Neural crest cell (in vitro differentiated cells): ENCODE results near the gene MTG1. TPM values are rescaled to one million over a fixed set of nuclear protein-coding genes. Genes with fewer than 3 reads are reported as not detected.
A peak's percentile ranks its signal among the peaks of the same experiment; 100 is the strongest.

Experiments used
- DNase-seq: peaks from one replicate; pipeline ENCODE4 v3.0.0; 2021; ENCODE audit warnings: low read depth, mixed read lengths, low spot score
- H3K27ac Mint-ChIP-seq: one replicate; pipeline ENCODE4 v1.8.0; 2021; ENCODE audit warnings: mild to moderate bottlenecking, mixed read lengths; ENCODE audit not compliant: unreplicated experiment
- H3K27me3 Mint-ChIP-seq: 2 replicates; pipeline ENCODE4 v1.8.0; 2021; ENCODE audit warnings: low read depth, mild to moderate bottlenecking, mixed read lengths
- H3K36me3 Mint-ChIP-seq: 2 replicates; pipeline ENCODE4 v1.8.0; 2021; ENCODE audit warnings: low read depth, mild to moderate bottlenecking, mixed read lengths
- H3K4me1 Mint-ChIP-seq: 2 replicates; pipeline ENCODE4 v1.8.0; 2021; ENCODE audit warnings: mixed read lengths
- H3K4me3 Mint-ChIP-seq: one replicate; pipeline ENCODE4 v1.8.0; 2021; ENCODE audit warnings: mild to moderate bottlenecking, mixed read lengths
- H3K9me3 Mint-ChIP-seq: 2 replicates; pipeline ENCODE4 v1.8.0; 2021; ENCODE audit warnings: mixed read lengths
- total RNA-seq: library from RNA; stranded (reverse); gene quantifications from 2 replicates; pipeline ENCODE4 v1.2.1, GENCODE V29; 2021
- TF ChIP-seq, protein P1 (sequence below): fragments of 200-600 bp; sonication (generic); conservative IDR thresholded peaks from 2 replicates; pipeline ENCODE4 v1.5.0; 2021; ENCODE audit warnings: antibody characterized with exemption, mild to moderate bottlenecking

Gene MTG1
- total RNA-seq, 1 donor from 2014 or later = 104 TPM

DNA sequence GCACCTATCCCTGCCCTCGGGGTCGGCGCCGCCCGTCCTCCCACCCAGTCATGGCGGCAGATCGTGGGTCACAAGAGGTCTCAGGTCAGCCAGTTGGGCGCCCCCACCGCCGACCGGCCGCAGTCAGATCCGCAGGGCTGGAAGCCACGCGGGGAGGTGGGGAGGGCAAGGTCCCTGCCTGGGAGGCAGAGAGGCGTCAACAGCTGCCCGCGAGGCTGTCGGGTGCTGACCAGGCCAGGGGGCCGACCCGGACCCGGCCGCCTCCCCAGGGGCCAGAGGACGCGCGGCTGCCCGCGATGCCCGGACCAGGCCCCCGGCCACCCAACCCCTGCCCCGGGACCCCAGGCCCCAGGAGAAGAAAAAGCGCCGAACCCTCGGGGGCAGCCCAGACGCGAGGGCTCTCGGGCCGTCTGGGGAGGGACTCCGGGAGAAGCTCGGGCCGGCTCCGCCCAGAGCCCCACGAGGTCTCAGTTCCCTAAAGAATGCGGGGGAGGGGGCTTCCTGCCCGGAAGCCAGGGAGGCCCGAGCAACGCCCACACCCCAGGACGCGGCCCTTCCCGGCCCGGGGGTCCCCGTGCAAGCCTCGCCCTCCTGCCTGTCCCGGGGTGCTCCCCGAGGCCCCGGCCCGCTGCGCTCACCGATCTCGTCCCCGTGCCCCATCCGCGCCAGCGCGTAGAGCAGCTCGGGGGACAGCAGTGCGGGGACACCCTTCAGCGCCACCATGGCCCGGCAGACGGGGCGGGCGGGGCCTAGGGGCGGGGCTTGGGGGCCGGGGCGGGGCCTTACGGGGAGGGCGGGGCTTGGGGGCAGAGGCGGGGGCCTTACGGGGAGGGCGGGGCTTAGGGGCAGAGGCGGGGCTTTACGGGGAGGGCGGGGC is 36.4 kb upstream of the MTG1 start, which contains the start of gene FUOM:
TSS of gene FUOM (minus strand) at position 735 of the 877 bp plus-strand sequence. CDS start at position 723, 12 bp downstream.
- Mint-ChIP-seq H3K4me1 (no peaks in the 10 kb centered on the region), H3K36me3 (peaks cover 10% of the 10 kb centered on the region), H3K4me3 (peak within 1 kb of the TSS; percentile 77), H3K9me3 (no peaks in the 10 kb centered on the region), H3K27me3 (no peaks in the 10 kb centered on the region), H3K27ac (no peak within 1 kb of the TSS)
- TF ChIP-seq, protein P1, sequence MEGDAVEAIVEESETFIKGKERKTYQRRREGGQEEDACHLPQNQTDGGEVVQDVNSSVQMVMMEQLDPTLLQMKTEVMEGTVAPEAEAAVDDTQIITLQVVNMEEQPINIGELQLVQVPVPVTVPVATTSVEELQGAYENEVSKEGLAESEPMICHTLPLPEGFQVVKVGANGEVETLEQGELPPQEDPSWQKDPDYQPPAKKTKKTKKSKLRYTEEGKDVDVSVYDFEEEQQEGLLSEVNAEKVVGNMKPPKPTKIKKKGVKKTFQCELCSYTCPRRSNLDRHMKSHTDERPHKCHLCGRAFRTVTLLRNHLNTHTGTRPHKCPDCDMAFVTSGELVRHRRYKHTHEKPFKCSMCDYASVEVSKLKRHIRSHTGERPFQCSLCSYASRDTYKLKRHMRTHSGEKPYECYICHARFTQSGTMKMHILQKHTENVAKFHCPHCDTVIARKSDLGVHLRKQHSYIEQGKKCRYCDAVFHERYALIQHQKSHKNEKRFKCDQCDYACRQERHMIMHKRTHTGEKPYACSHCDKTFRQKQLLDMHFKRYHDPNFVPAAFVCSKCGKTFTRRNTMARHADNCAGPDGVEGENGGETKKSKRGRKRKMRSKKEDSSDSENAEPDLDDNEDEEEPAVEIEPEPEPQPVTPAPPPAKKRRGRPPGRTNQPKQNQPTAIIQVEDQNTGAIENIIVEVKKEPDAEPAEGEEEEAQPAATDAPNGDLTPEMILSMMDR = no peak
- DNase-seq = peak; percentile 61

DNA sequence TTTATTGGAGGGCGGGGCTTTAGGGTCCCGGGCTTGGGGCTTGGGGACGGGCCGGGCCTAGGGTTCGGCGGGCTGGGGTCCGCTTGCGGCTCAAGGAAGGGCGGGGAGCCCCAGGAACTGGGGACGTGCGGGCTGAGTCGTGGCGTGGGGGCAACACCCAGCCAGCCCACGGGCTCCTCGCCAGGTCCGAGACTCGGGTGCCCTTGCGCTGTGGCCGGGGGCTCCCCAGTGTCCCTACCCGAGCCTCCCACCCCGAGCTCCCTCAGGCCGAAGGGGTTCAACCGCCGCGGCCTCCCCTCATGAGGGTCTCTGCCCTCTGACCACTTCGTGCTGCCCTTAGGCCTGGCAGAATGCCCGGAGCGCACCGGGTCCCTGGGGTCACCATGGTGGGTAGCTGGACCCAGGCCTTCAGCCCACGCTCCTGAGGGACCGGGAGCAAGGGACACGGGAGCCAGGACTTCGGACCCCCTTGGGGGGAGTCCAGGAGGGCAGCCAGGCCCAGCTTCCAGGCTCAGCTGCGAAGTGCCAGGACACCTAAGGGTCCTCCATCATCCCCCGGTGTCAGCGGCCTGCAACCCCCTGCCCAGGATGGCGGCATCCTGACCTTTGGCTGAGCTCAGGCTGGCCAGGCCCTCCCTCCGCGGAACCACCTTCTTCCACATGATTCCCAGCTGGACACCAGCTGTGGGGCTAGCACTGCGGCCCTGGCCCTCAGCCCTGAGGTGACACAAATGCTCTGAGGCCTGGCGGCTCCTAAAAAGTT is 35.6 kb upstream of the MTG1 start:
- H3K36me3 Mint-ChIP-seq = peaks cover 10% of the 10 kb centered on the region
- H3K9me3 Mint-ChIP-seq = no peaks in the 10 kb centered on the region
- H3K4me3 Mint-ChIP-seq = peak overlapping the region; percentile 51
- TF ChIP-seq, protein P1 = no peak
- no peak for DNase-seq
- no peak overlapping the region for H3K27ac Mint-ChIP-seq
- no peaks in the 10 kb centered on the region for H3K27me3 Mint-ChIP-seq
- H3K4me1 Mint-ChIP-seq = no peaks in the 10 kb centered on the region

DNA sequence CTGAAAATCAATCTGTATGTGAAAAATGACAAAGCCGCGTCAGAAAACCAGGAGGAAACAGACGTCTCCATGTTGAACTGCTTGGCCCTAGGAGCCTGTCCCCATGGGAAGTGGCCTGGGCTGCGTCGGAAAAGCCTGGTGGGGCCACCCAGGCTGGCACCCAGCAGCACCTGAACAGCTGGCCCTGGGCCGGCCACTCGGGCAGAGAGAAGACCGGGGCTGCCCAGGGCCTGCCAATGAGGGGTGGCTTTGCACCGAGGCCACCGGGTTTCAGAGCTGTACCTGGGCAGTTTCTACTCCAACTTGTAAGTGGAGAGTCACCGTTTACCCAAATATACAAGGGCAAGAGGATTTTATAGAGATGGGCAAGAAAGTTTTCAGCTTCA is 35.0 kb upstream of the MTG1 start:
- TF ChIP-seq, protein P1 = no peak
- H3K27ac Mint-ChIP-seq = no peak overlapping the region
- H3K9me3 Mint-ChIP-seq = no peaks in the 10 kb centered on the region
- peak overlapping the region; percentile 51 for H3K4me3 Mint-ChIP-seq
- no peaks in the 10 kb centered on the region for H3K27me3 Mint-ChIP-seq
- no peaks in the 10 kb centered on the region for H3K4me1 Mint-ChIP-seq
- H3K36me3 Mint-ChIP-seq = peaks cover 10% of the 10 kb centered on the region
- no peak for DNase-seq

DNA sequence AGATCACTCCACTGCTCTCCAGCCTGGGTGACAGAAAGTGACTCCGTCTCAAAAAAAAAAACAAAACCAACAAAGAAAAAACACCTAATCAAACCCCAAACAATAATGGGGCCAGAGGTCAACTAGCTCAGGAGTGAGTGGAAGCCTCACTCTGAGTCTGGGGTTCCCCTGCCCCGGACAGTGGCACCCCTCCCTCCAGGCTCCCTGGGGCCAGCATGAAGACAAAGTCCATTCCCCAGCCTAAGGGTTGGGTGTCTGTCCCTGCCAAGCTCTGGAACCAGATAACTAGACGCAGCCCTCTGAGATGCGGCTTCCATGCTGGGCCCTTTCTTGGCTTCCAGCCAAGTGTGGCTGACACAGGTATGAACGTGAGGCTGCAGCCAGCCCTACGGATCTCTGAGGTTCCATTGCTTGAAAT is 34.4 kb upstream of the MTG1 start:
- H3K27ac Mint-ChIP-seq = no peak overlapping the region
- H3K4me3 Mint-ChIP-seq = peak overlapping the region; percentile 52
- H3K4me1 Mint-ChIP-seq = no peaks in the 10 kb centered on the region
- no peaks in the 10 kb centered on the region for H3K27me3 Mint-ChIP-seq
- H3K36me3 Mint-ChIP-seq = peaks cover 11% of the 10 kb centered on the region
- no peaks in the 10 kb centered on the region for H3K9me3 Mint-ChIP-seq
- TF ChIP-seq, protein P1 = no peak
- no peak for DNase-seq

DNA sequence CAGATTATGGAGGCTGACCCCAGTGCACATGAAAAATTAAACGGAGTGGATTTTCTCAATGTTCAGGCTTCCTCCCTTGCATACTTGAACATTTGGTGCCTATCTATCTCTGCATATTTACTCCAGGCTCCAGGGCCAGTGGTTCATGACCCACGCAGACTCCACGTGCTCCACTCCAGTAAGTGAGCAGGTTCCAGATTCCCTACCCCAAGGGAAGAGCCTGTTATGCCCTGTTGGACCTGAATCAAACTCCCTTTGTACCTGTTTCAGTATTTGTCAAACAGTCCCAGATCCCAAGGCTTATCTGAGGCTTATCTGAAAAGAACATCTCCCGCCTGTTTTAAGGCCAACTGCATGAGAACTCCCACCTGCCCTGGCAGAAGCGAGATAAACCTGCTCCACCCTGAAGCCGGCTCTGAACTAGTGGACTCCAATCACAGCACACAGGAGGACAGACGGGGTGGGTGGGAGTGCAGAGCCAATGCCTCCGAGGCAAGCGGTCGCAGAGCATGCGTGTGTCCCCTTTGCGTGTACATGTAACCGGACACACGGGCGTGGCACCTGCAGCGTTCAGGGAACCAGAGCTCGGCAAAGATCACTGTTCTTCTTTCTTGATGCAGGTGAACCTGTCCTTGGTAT is 33.9 kb upstream of the MTG1 start:
- no peaks in the 10 kb centered on the region for H3K4me1 Mint-ChIP-seq
- no peak overlapping the region for H3K27ac Mint-ChIP-seq
- TF ChIP-seq, protein P1 = no peak
- peak overlapping the region; percentile 52 for H3K4me3 Mint-ChIP-seq
- no peak for DNase-seq
- peaks cover 14% of the 10 kb centered on the region for H3K36me3 Mint-ChIP-seq
- no peaks in the 10 kb centered on the region for H3K9me3 Mint-ChIP-seq
- H3K27me3 Mint-ChIP-seq = no peaks in the 10 kb centered on the region
